HTR-8/SVneo (cell line): ENCODE measurements around the gene VAV2.

ENCODE experiments used
- DNase-seq: peaks from one replicate; pipeline ENCODE4 v3.0.0; 2011; ENCODE audit warnings: low spot score, mixed read lengths; ENCODE audit not compliant: insufficient read length
- FAIRE-seq: peaks from 2 replicates; lab custom pipeline; 2011; peaks lifted over from hg19 to GRCh38; lab: Jason Lieb, UNC

VAV2 gene

GRCh38 chr9:133955821-133956411 is 36.2 kb downstream of the VAV2 start:
- no peak for FAIRE-seq
- DNase-seq, result no peak

GRCh38 chr9:133954862-133955529 is 37.1 kb downstream of the VAV2 start:
- DNase-seq (no peak), FAIRE-seq (no peak)

GRCh38 chr9:133953976-133954709 is 38.0 kb downstream of the VAV2 start:
- no peak for FAIRE-seq

DNA sequence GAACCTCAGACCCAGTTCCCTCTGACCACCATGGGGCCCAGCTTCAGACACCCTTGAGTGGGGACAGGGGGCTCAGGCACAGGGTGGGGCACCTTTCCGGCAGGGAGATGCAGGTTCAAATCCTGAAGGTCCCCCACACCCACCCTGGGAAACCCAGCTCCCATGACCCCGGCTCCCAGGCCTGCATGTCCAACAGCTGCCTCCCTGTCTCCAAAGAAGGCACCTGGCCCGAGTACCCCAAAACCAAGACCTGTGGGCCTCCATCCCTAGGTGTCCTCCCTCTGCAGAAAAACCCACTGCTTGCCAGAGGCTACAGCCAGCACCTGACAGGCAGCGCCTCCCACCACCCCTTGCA is 38.5 kb downstream of the VAV2 start:
- FAIRE-seq (no peak), DNase-seq (no peak)

More at GRCh38 chr9:133953976-133954709, 38.0 kb downstream of the VAV2 start:
- no peak for DNase-seq

- no peak for DNase-seq
Observed at GRCh38 chr9:133952598-133953550, 39.2 kb downstream of the VAV2 start.

GRCh38 chr9:133951265-133951664 is 40.9 kb downstream of the VAV2 start:
- FAIRE-seq (no peak), DNase-seq (no peak)

More at GRCh38 chr9:133952598-133953550, 39.2 kb downstream of the VAV2 start:
- no peak for FAIRE-seq

DNA sequence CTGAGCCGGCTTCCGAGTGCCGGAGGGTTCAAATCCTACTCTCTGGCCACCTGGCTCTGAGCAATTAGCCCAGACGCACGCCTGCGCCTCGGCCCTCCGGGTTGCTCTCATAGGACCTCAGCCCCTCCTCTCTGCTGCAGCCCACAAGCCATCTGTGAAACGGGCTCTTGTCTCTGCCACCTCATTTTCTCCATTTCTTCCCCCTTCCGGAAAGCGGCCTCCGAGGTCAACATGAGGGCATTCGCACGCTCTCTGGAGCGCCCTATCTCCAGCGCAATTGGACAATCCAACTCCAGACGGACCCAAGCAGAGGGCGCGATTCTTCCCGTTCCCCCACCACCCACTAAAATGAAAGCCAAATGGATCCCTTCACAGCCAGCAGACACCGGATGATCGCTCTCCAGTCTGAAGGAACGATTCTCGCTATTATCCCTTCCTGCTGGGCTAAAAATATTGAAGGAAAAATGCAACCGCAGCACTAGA is 41.5 kb downstream of the VAV2 start:
- FAIRE-seq (no peak), DNase-seq (no peak)

- DNase-seq (no peak), FAIRE-seq (no peak)
Observed at GRCh38 chr9:133950192-133950591, 41.9 kb downstream of the VAV2 start.

- DNase-seq (no peak), FAIRE-seq (no peak)
Observed at GRCh38 chr9:133949486-133950061, 42.5 kb downstream of the VAV2 start.

DNA sequence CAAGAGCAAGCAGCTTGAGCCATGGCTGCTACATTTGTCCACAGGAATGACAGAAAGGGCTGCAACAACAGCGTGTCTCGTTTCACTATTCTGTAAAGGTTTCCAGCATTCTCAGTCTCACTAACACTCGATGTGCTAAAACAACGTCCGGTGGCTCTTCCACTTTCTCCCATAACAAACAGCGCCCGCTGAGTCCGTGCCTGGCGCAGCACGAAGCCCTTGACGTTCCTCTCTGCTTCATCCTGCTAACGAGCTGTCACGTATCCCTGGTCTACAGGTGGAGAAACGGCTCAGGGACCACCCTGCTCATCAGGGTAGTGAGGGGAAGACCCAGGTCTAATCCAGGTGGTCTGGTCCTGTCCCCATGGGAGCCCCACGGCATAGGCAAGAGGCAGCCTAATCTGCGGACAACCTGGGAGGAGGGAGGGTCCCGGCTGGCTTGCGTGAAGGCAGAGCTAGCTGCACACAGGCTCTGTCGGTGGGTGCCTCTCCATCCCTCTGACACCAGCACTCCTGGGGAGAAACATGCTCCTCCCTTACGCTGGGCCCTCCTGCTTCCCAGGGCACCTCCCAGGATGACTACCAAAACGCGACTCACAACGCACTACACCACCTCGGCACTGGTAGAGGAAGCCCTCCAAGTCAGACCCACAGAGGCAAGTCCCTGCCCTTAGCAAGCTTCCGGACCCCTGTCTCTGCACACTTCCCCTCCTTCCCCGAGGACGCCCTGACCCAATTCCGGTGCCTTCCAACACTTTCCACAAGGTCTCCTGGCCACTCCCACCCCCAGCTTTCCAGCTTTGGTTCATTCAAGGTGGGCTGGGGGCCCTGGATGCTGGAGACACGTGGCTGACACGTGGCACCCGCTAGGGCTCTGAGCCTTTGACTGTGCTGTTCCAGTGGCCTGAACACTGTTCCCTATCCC is 43.3 kb downstream of the VAV2 start:
- FAIRE-seq, result no peak
- no peak for DNase-seq

- no peak for FAIRE-seq
- DNase-seq, result no peak
Observed at GRCh38 chr9:133948131-133948530, 44.0 kb downstream of the VAV2 start.

- no peak for FAIRE-seq
- DNase-seq, result no peak
Observed at GRCh38 chr9:133946840-133947486, 45.2 kb downstream of the VAV2 start.

DNA sequence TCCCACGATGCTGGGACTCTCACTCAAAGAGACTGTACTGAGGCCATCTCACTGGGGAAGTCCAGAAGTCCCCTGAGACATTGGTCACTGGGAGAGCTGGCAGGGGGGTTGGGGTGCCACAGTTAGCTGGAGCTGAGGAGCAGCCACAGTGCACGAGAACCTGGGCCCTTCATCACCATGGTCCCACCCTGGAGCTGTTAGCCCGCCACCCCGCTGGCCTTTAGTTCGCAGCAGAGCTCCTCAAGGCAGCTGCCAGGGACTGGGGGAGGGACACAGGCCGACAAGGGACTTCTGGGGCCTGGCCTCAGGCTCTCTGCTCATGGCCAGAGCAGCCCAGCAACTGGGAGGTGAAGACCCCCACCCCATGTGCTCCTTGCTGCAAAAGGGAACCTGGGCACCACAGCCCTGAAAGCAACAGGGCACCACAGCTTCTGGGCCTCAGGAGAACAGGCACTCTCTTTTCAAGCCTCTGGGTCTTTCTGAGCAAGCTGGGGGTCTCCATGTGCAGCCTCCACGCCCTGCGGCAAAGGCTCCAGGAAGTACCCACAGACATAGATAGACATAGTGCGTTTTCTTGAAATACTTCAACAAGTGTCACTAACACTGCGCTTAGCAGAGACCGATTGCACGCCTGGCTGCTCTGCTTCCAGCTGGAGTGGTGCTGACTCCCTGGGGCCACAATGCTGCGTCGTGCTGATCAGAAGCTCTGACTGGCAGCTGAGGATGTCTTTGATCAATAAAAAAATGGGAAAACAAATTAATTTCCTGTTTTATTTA is 46.0 kb downstream of the VAV2 start:
- DNase-seq, result no peak
- FAIRE-seq, result no peak

DNA sequence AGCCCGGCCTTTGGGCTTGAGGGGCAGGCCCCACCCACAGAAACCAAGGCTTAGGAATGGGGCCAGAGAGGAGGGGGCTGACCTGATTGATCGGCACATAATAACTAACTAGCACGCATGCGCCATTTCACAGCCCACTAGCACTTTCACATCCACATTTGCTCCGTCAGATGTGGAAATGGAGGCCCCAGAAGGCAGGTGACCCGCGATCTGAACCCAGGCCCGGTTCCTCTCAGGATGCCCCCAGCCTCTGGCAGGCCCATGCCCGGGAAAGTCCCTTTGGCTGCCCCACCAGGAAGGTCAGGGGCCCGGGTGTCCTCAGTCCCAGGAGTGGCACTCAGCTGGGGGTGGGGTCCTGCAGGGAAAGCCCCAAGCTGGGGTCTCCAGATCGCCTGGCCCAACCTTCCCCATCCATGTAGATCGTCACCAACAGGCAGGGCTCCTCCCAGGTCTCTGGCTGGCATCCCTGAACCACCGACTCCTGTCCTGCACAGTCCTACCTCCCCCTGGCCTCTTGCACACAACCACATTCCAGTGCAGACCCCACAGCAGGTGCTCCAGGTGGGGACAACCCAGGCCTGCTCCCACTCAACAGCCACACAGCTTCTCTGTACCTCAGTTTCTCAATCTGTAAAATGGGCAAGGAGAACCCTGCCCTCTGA is 46.7 kb downstream of the VAV2 start:
- no peak for DNase-seq
- FAIRE-seq, result no peak

DNA sequence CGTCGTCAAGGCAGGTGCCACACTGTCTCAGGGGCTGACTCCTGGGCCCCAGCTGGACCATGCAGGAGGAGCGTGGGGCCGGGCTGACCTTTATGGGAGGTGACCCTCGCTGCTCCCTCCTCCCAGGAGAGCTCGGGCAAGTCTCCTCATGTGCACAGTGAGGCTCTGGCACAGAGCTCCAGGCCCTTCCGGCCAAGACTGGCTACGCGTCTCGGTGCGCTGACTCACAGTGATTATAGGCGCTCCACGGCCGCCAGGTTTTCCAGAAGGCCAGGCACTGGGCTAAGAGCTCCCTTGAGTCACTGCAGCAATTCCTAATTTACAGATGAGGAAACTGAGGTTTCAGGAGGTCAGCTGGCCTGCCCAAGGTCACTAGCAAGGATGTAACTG is 47.4 kb downstream of the VAV2 start:
- no peak for DNase-seq
- FAIRE-seq, result no peak

- FAIRE-seq (no peak), DNase-seq (no peak)
Observed at GRCh38 chr9:133943781-133944745, 48.1 kb downstream of the VAV2 start.
